SK-N-SH treated with all-trans-retinoic acid at 6 μM for 48 hours (cell line): ENCODE measurements around the gene PPEF1.

Experiments used
- ATAC-seq: fragments of 200-7000 bp; cut with Tn5 transposase; 3 replicates; pipeline ENCODE4 v1.9.1; 2020; ENCODE audit warnings: mild to moderate bottlenecking, moderate library complexity
- ARNTL ChIP-seq: fragments of 450-650 bp; formaldehyde crosslinking; IDR thresholded peaks from 2 replicates; pipeline ENCODE4 v1.5.0; 2020; ENCODE audit warnings: low read depth, mild to moderate bottlenecking, moderate library complexity, borderline replicate concordance
- BACH2 ChIP-seq: fragments of 250-450 bp; sonication (Bioruptor Pico); IDR thresholded peaks from 2 replicates; pipeline ENCODE4 v1.9.0; 2021; ENCODE audit warnings: mild to moderate bottlenecking, borderline replicate concordance
- CSDC2 ChIP-seq: fragments of 250-450 bp; sonication (Bioruptor Pico); IDR thresholded peaks from 2 replicates; pipeline ENCODE4 v1.5.0; 2020; ENCODE audit warnings: mild to moderate bottlenecking, moderate library complexity
- CSRNP3 ChIP-seq: fragments of 250-450 bp; sonication (Bioruptor Pico); IDR thresholded peaks from 2 replicates; pipeline ENCODE4 v1.5.1; 2021; ENCODE audit warnings: mild to moderate bottlenecking, moderate library complexity
- ESRRG ChIP-seq: fragments of 250-450 bp; sonication (Bioruptor Pico); IDR thresholded peaks from 2 replicates; pipeline ENCODE4 v1.6.1; 2021; ENCODE audit warnings: mild to moderate bottlenecking
- ISL1 ChIP-seq: fragments of 250-450 bp; sonication (Bioruptor Pico); IDR thresholded peaks from 2 replicates; pipeline ENCODE4 v2.1.2; 2022; ENCODE audit warnings: mild to moderate bottlenecking, moderate library complexity
- OSR1 ChIP-seq: fragments of 250-450 bp; sonication (Bioruptor Pico); IDR thresholded peaks from 2 replicates; pipeline ENCODE4 v1.8.0; 2022; ENCODE audit warnings: moderate library complexity, mild to moderate bottlenecking, inconsistent platforms
- SNAI2 ChIP-seq: fragments of 250-450 bp; sonication (Bioruptor Pico); IDR thresholded peaks from 2 replicates; pipeline ENCODE4 v1.5.0; 2020; ENCODE audit warnings: mild to moderate bottlenecking, moderate library complexity
- TCF4 ChIP-seq: fragments of 250-450 bp; sonication (Bioruptor Pico); IDR thresholded peaks from 2 replicates; pipeline ENCODE4 v1.8.0; 2021; ENCODE audit warnings: mild to moderate bottlenecking, moderate library complexity, borderline replicate concordance
- TOX ChIP-seq: fragments of 250-450 bp; sonication (Bioruptor Pico); IDR thresholded peaks from 2 replicates; pipeline ENCODE4 v1.8.0; 2021; ENCODE audit warnings: mild to moderate bottlenecking, moderate library complexity, borderline replicate concordance
- ZFP3 ChIP-seq: fragments of 250-450 bp; sonication (Bioruptor Pico); IDR thresholded peaks from 2 replicates; pipeline ENCODE4 v1.5.0; 2020; ENCODE audit warnings: mild to moderate bottlenecking, moderate library complexity
- ZNF70 ChIP-seq: fragments of 450-650 bp; formaldehyde crosslinking; IDR thresholded peaks from 2 replicates; pipeline ENCODE4 v1.5.0; 2020; ENCODE audit warnings: mild to moderate bottlenecking, moderate library complexity
- ZNF8 ChIP-seq: fragments of 450-650 bp; formaldehyde crosslinking; IDR thresholded peaks from 2 replicates; pipeline ENCODE4 v1.5.0; 2020; ENCODE audit warnings: mild to moderate bottlenecking, moderate library complexity
- TF ChIP-seq, protein P1 (sequence below): fragments of 250-450 bp; sonication (Bioruptor Pico); IDR thresholded peaks from 2 replicates; pipeline ENCODE4 v1.5.1; 2020; ENCODE audit warnings: low read depth, mild to moderate bottlenecking, moderate library complexity
- TF ChIP-seq, protein P2 (sequence below): fragments of 250-450 bp; sonication (Bioruptor Pico); IDR thresholded peaks from 2 replicates; pipeline ENCODE4 v1.8.0; 2021; ENCODE audit warnings: low read depth, mild to moderate bottlenecking, moderate library complexity, borderline replicate concordance
- TF ChIP-seq, protein P3 (sequence below): fragments of 250-450 bp; sonication (Bioruptor Pico); IDR thresholded peaks from 2 replicates; pipeline ENCODE4 v1.5.0; 2020; ENCODE audit warnings: mild to moderate bottlenecking, moderate library complexity

PPEF1 gene

DNA sequence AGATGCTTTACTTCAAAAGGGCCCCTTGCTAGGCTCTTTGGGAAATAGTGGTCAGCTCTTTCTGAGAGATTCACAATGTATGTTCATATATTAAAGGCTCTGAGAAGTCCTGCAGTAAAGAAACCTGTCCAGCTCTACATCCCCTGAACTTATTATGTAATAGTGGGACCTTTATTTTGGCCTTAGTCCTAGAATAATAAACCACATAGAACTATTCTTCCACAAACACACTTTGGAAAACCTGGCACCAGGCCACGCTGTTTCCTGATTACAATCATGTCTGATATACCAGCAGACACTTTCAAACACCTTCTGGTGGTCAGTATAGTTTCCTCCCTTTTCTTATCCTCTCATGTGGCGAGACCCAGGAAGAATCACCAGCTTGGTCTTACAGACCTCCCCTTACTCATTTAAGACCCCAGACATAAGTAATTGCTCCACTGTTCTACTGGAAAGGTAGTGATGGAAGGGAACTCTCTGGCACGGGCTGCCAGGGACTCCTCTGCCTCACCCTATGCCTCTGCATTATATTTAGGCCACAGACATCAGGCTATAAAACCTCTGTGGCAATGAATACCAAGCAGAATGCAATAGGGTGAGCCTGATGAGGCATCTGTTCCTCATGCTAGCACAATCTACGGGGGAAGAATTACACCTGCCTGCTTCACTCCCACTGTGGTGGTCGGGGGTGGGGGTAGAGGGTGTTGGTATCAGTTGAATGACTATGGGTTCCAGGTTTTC is 5.7 kb upstream of the PPEF1 start:
- ATAC-seq, result peak; percentile 53
- TF ChIP-seq, protein P1, sequence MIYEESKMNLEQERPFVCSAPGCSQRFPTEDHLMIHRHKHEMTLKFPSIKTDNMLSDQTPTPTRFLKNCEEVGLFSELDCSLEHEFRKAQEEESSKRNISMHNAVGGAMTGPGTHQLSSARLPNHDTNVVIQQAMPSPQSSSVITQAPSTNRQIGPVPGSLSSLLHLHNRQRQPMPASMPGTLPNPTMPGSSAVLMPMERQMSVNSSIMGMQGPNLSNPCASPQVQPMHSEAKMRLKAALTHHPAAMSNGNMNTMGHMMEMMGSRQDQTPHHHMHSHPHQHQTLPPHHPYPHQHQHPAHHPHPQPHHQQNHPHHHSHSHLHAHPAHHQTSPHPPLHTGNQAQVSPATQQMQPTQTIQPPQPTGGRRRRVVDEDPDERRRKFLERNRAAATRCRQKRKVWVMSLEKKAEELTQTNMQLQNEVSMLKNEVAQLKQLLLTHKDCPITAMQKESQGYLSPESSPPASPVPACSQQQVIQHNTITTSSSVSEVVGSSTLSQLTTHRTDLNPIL, result no peak
- TF ChIP-seq ESRRG (CRISPR knock-in tag) (no peak), CSDC2 (CRISPR knock-in tag) (no peak), TOX (CRISPR knock-in tag) (no peak), SNAI2 (CRISPR knock-in tag) (no peak), BACH2 (CRISPR knock-in tag) (no peak), OSR1 (no peak)
- TF ChIP-seq, protein P2, sequence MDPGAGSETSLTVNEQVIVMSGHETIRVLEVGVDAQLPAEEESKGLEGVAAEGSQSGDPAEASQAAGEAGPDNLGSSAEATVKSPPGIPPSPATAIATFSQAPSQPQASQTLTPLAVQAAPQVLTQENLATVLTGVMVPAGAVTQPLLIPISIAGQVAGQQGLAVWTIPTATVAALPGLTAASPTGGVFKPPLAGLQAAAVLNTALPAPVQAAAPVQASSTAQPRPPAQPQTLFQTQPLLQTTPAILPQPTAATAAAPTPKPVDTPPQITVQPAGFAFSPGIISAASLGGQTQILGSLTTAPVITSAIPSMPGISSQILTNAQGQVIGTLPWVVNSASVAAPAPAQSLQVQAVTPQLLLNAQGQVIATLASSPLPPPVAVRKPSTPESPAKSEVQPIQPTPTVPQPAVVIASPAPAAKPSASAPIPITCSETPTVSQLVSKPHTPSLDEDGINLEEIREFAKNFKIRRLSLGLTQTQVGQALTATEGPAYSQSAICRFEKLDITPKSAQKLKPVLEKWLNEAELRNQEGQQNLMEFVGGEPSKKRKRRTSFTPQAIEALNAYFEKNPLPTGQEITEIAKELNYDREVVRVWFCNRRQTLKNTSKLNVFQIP (CRISPR knock-in tag), result no peak

DNA sequence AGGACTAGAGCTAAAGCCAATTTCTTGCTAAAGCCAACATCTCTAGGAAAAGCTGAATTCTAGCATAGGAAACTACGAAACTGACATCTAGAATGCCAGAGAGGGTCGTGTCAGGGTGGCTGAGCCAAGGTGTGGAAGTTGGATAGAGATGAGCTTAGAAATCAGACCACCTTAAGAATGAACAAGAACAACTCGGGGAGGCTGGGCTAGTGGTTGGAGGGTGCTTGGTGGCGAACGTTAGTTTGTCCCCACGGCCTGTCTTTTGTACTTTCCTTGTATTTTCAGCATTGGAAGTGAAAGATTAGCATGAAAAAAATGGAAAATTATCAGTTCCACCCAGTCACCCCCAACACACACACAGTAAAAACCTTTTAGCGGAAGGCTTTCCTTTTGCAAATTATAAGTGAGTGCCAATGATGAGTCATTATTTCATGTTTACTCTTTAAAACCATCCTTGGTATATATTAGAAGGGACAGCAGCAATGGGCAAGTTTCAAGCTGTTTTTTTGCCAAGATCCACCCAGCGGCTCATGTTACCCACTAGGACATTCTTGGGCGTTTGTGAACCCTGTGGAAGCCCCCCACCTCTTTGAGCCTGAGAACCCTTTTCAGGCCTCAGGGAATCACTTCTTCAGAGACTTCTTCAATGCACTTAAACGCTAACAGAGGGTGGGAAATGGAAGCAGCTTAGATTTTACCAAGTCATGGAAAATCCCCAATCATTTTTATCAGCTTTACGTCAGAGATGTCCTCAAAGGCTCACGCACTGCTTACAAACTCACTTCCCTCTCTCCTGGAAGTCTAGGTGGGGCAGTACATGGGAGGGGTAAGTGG is 4.9 kb upstream of the PPEF1 start:
- no peak for TF ChIP-seq ARNTL (CRISPR knock-in tag)
- TF ChIP-seq ISL1, result 0 out of 2 replicates have a peak, but pooled peaks have one; percentile 23
- peak; percentile 85 for ATAC-seq

DNA sequence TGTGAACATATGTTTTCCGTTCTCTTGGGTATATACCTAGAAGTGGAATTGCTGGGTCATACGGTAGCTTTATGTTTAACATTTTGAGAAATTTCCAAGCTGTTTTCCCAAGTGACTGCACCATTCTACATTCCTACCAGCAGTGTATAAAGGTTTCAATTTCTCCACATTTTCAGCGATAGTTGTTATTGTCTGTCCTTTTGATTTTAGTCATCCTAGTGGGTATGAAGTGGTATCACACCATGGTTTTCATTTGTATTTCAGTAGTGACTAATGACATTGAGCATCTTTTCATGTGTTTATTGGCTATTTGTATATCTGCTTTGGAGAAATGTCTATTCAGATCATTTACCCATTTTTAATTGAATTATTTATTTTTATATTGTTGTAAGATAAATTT is 2.4 kb downstream of the PPEF1 start:
- TF ChIP-seq, protein P1, result no peak
- no peak for TF ChIP-seq TOX (CRISPR knock-in tag)
- no peak for TF ChIP-seq ZNF70 (CRISPR knock-in tag)
- no peak for TF ChIP-seq SNAI2 (CRISPR knock-in tag)
- TF ChIP-seq ARNTL (CRISPR knock-in tag), result no peak
- no peak for TF ChIP-seq ZNF8 (CRISPR knock-in tag)
- no peak for TF ChIP-seq ZFP3 (CRISPR knock-in tag)
- ATAC-seq, result no peak

- ATAC-seq, result no peak
Observed at GRCh38 chrX:18714910-18715309, 7.5 kb downstream of the PPEF1 start.

GRCh38 chrX:18719852-18720251 is 12.4 kb downstream of the PPEF1 start:
- TF ChIP-seq, protein P2 (CRISPR knock-in tag), result no peak
- TF ChIP-seq ISL1 (no peak), CSRNP3 (CRISPR knock-in tag) (no peak), ZNF70 (CRISPR knock-in tag) (0 out of 2 replicates have a peak, but pooled peaks have one; percentile 62)
- TF ChIP-seq, protein P3, sequence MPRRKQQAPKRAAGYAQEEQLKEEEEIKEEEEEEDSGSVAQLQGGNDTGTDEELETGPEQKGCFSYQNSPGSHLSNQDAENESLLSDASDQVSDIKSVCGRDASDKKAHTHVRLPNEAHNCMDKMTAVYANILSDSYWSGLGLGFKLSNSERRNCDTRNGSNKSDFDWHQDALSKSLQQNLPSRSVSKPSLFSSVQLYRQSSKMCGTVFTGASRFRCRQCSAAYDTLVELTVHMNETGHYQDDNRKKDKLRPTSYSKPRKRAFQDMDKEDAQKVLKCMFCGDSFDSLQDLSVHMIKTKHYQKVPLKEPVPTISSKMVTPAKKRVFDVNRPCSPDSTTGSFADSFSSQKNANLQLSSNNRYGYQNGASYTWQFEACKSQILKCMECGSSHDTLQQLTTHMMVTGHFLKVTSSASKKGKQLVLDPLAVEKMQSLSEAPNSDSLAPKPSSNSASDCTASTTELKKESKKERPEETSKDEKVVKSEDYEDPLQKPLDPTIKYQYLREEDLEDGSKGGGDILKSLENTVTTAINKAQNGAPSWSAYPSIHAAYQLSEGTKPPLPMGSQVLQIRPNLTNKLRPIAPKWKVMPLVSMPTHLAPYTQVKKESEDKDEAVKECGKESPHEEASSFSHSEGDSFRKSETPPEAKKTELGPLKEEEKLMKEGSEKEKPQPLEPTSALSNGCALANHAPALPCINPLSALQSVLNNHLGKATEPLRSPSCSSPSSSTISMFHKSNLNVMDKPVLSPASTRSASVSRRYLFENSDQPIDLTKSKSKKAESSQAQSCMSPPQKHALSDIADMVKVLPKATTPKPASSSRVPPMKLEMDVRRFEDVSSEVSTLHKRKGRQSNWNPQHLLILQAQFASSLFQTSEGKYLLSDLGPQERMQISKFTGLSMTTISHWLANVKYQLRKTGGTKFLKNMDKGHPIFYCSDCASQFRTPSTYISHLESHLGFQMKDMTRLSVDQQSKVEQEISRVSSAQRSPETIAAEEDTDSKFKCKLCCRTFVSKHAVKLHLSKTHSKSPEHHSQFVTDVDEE, result no peak
- TF ChIP-seq, all 23 proteins: peak for 1
- ATAC-seq, result no peak

More at GRCh38 chrX:18714910-18715309, 7.5 kb downstream of the PPEF1 start:
- TF ChIP-seq TCF4 (CRISPR knock-in tag), result no peak
